Psoas muscle (tissue), 8 donors: ENCODE data around the gene MED15. TPM values are rescaled to one million over a fixed set of nuclear protein-coding genes. Genes with fewer than 3 reads are reported as not detected.

Experiments
- ATAC-seq, 4 donors: fragments of 200-7000 bp; cut with Tn5 transposase; one replicate each; pipeline ENCODE4 v1.9.1; 2020; ENCODE audit warnings: moderate library complexity in 3 of 4, mild to moderate bottlenecking in 2 of 4
- DNase-seq, 2 donors: peaks; one replicate each; pipeline ENCODE4 v3.0.0-alpha.2; 2020
- H3K27ac ChIP-seq: fragments of 200-600 bp; one replicate; pipeline ENCODE4 v1.8.0; 2022
- H3K27me3 ChIP-seq, 3 donors: fragments of 200-600 bp in 1 of 3; one replicate each; pipeline versions ENCODE4 v1.6.1 to v1.8.0; 2013 to 2022; ENCODE audit warnings: low read length in 2 of 3, mild to moderate bottlenecking in 2 of 3, moderate library complexity in 1 of 3; ENCODE audit not compliant: insufficient read depth in 3 of 3
- H3K36me3 ChIP-seq, 2 donors: fragments of 200-600 bp in 1 of 2; one replicate each; pipeline versions ENCODE4 v1.6.1 to v1.8.0; 2013 to 2022; ENCODE audit warnings: low read depth in 1 of 2, mild to moderate bottlenecking in 1 of 2, moderate library complexity in 1 of 2; ENCODE audit not compliant: insufficient read depth in 1 of 2
- H3K4me1 ChIP-seq: fragments of 200-600 bp; one replicate; pipeline ENCODE4 v1.8.0; 2022
- H3K4me3 ChIP-seq: fragments of 200-600 bp; one replicate; pipeline ENCODE4 v1.8.0; 2022; ENCODE audit warnings: mild to moderate bottlenecking
- H3K9me3 ChIP-seq: fragments of 200-600 bp; one replicate; pipeline ENCODE4 v1.8.0; 2022
- WGBS, 3 donors: extraction: QIAGEN DNeasy Blood & Tissue Kit; methylation state at CpG; one replicate each; pipeline versions ENCODE4 v1.1.6 to v1.1.7; 2013; 5-methylcytosine and 5-hydroxymethylcytosine counted together
- intact Hi-C, 2 donors: fragments of 100-400 bp; cut with DNase I; formaldehyde crosslinking; loops; one replicate each; pipeline versions ENCODE4 v1.11.0 to v1.14.2; 2022
- polyA plus RNA-seq, 3 donors: library from polyadenylated mRNA; stranded (reverse); fragments of 200-250 nt; gene quantifications; one replicate each; pipeline ENCODE4 v1.2.3, GENCODE V29; 2013
- total RNA-seq, 4 donors: library from RNA; stranded (reverse); fragmentation: NEBNext Ultra II Directional in 2 of 4; extraction: Animal tissue kit (Norgen Biotek cat#: 25700) in 2 of 4; gene quantifications; one replicate each; pipeline versions ENCODE4 v1.2.1 to v1.2.4, GENCODE V29; 2021 to 2023
- TF ChIP-seq, protein P1 (sequence below): fragments of 200-600 bp; IDR thresholded peaks from one replicate; pipeline ENCODE4 v1.8.0; 2022; ENCODE audit warnings: antibody characterized with exemption
- donor health status: healthy with polysubstance abuse.
- donor health status: DM: no; HTN: no; CAD: no; lungs with moderate emphysema.
- donor health status: Bipolar disorder and iron deficiency.
- donor health status: healthy.
- donor health status: DM: yes; HTN: yes; CAD: no.
- donor health status: DM: no; HTN: no; CAD: no.
- donor health status: DM: no; HTN: no; CAD: no.
- donor health status: DM: yes; HTN: yes; CAD: no.

MED15 gene
- total and polyA plus RNA-seq, 7 donors, result 33.8 to 94.8 (median 59.7) TPM

DNA sequence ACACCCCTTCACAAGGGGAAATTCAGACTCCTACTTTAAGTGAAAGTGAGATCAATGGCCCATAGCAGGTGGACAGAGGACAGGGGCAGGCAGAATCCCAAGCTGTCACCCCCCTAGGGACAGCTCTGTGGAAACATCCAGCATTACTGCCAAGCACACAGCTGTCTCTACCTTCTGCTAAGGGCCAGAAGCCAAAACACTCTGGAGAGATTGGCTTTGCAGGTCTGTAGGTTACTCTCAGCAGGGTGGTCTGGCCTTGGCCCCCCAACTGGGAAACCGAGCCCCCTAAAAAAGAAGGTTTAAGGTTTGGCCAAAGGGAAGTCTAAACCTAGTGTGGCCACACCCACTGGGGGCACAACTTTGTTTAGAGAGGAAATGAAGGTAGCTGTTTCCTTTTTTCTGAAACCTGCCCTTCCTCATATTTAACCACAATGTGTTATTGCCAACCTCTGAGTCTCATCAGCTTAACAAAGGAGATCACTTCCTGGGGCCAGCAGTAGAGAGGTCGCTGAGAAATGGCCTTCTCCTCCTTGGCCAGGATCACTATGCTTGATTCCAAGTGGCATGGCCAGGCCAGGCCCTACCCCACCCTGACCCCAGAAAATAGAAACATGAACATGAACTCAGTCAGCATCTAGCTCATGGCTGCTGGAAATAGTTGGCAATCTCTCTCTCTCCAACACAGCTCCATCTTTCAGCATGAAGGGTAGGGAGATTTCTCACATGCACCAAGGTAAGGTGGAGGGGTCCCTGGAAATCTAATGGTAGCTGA is 43.9 kb upstream of the MED15 start:
- DNase-seq (peak; percentile 28 to 77), ATAC-seq (peak; percentile 87 to 93 (median 92))
- TF ChIP-seq, protein P1, sequence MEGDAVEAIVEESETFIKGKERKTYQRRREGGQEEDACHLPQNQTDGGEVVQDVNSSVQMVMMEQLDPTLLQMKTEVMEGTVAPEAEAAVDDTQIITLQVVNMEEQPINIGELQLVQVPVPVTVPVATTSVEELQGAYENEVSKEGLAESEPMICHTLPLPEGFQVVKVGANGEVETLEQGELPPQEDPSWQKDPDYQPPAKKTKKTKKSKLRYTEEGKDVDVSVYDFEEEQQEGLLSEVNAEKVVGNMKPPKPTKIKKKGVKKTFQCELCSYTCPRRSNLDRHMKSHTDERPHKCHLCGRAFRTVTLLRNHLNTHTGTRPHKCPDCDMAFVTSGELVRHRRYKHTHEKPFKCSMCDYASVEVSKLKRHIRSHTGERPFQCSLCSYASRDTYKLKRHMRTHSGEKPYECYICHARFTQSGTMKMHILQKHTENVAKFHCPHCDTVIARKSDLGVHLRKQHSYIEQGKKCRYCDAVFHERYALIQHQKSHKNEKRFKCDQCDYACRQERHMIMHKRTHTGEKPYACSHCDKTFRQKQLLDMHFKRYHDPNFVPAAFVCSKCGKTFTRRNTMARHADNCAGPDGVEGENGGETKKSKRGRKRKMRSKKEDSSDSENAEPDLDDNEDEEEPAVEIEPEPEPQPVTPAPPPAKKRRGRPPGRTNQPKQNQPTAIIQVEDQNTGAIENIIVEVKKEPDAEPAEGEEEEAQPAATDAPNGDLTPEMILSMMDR, result no peak
- Histone ChIP-seq H3K4me3 (no peak overlapping the region), H3K27me3 (no peaks in the 10 kb centered on the region), H3K9me3 (no peaks in the 10 kb centered on the region), H3K27ac (peak overlapping the region; percentile 11), H3K4me1 (peaks cover 16% of the 10 kb centered on the region), H3K36me3 (peaks cover 0 to 23% of the 10 kb centered on the region in 2 donors)
- WGBS, 3 donors, result 22 to 35% (median 34%) methylated on average over 2 of the region's 2 CpGs
- intact Hi-C loops, result no loop called here

DNA sequence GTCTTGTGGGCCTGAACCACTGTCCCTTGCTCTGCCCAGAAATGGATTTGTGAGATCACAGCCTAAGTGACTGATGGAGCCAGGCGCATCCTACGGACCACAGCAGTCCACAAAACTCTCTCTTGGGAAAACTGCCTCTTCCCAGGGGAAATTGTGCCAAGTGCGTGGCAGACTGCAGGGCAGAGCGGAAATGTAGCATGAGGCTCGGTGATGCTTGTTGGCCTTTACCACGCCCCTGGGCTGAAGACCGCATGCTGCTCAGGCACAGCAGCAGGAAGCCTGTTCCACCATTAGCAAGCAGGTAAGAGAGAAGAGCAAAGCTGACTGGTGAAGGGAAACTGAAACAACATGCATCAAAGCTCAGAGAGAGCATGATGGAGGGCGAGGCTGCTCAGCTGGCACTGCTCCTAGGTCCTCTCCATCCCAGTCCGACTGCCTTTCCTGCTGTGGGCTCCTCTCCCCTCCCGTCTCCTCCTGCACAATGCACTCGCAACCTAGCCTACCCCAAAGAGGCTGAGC is 43.3 kb upstream of the MED15 start:
- intact Hi-C loops, result no loop called here
- 75 to 85% (median 78%) methylated on average over 11 of the region's 11 CpGs for WGBS, 3 donors
- DNase-seq, result peak in 1 of 2 donors; percentile 34
- peaks cover 16% of the 10 kb centered on the region for H3K4me1 ChIP-seq
- TF ChIP-seq, protein P1, result no peak
- H3K27me3 ChIP-seq, result no peaks in the 10 kb centered on the region
- no peaks in the 10 kb centered on the region for H3K9me3 ChIP-seq
- H3K36me3 ChIP-seq, result peaks cover 0 to 30% of the 10 kb centered on the region in 2 donors
- peak overlapping the region; percentile 11 for H3K27ac ChIP-seq
- ATAC-seq, result no peak
- no peak overlapping the region for H3K4me3 ChIP-seq

DNA sequence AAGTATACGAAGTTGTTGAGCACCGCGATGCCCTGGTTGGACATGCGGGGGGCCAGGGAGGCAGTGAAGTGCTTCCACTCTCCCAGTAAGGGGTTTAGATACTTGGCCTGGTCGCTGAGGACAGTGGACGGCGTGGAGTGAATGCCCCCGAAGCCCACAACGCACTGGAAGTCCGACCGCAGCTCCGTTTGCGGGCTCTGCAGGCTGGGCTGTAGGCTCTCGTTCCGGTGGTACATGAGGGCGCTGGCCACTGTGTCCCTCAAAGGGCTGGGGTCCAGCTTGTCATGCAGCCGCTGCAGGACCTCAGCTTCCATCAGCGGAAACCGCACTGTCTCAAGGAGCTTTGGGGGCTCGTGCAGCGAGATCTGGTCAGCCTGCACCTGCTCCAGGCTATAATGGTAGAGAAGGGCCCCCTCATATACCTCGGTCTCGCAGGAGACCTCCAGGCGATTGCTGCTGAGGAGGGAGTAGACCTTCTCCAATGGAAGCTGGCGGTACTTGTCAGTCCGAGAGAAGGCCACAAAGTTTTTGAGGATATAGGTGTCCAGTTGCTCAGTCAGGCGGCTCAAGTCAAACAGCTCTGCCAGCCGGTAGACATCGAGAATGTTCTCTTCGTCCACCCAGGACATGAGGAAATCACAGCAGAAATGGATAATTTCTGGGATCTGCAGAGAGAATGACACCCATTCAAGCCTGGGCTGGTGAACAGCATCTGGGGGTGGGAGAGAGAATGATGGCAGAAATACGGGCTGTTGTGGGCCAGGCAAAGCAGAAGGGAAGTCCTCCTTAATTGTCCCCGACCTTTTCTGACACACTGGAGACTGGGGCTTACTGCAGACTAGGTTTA is 42.3 kb upstream of the MED15 start:
- H3K4me3 ChIP-seq, result no peak overlapping the region
- H3K27me3 ChIP-seq, result no peaks in the 10 kb centered on the region
- no peak overlapping the region for H3K27ac ChIP-seq
- peak in 1 of 2 donors; percentile 43 for DNase-seq
- no peaks in the 10 kb centered on the region for H3K9me3 ChIP-seq
- intact Hi-C loops, result no loop called here
- H3K36me3 ChIP-seq, result peaks cover 0 to 35% of the 10 kb centered on the region in 2 donors
- no peak for ATAC-seq
- TF ChIP-seq, protein P1, result no peak
- 96 to 97% (median 96%) methylated on average over 32 of the region's 32 CpGs for WGBS, 3 donors
- peaks cover 16% of the 10 kb centered on the region for H3K4me1 ChIP-seq

DNA sequence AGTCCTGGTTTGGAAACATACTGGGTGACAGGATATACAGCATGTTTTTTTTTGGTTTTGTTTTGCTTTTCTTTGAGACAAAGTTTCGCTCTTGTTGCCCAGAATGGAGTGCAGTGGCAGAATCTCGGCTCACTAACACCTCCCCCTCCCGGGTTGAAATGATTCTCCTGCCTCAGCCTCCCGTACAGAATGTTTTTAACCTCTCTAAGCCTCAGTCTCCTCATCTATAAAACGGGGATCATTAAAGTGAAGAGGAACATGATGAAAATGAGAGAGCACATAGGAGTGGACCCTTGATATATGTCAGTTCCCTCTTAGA is 41.7 kb upstream of the MED15 start:
- peaks cover 16% of the 10 kb centered on the region for H3K4me1 ChIP-seq
- H3K36me3 ChIP-seq, result peaks cover 0 to 36% of the 10 kb centered on the region in 2 donors
- no peaks in the 10 kb centered on the region for H3K9me3 ChIP-seq
- intact Hi-C loops, result no loop called here
- ATAC-seq (no peak), DNase-seq (no peak)
- TF ChIP-seq, protein P1, result no peak
- no peaks in the 10 kb centered on the region for H3K27me3 ChIP-seq
- H3K4me3 ChIP-seq, result no peak overlapping the region
- no peak overlapping the region for H3K27ac ChIP-seq
- WGBS, 3 donors, result 89 to 95% (median 94%) methylated on average over 5 of the region's 5 CpGs
